ENCODE results near the gene ACKR4. TPM values are rescaled to one million over a fixed set of nuclear protein-coding genes. Genes with fewer than 3 reads are reported as not detected.
A peak's percentile ranks its signal among the peaks of the same experiment; 100 is the strongest.
"Not testable (repeated sequence)": the region's sequence is repeated elsewhere in the genome, so short reads cannot be mapped to it uniquely, and the experiment has no call there.

The ACKR4 gene
- total RNA-seq, 1 experiment from 2014 or later, result not detected

DNA sequence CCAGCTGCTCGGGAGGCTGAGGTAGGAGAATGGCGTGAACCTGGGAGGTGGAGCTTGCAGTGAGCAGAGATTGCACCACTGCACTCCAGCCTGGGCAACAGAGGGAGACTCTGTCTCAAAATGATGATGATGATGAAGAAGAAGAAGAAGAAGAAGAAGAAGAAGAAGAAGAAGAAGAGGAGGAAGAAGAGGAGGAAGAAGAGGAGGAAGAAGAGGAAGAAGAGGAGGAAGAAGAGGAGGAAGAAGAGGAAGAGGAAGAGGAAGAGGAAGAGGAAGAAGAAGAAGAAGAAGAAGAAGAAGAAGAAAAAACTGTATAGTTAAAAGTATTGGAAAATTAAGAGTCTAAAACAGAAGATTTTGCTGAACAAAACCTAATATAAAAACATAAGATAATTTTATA is 44.4 kb downstream of the ACKR4 start:
- H3K27ac Mint-ChIP-seq; H3K4me3 Mint-ChIP-seq; H3K4me1 Mint-ChIP-seq; H3K36me3 Mint-ChIP-seq; H3K9me3 Mint-ChIP-seq; ATAC-seq; H3K27me3 Mint-ChIP-seq (ENCODE audit: low read depth); POLR2A ChIA-PET; DNase-seq (ENCODE audit: low spot score): not testable (repeated sequence)
- CTCF ChIA-PET, result interaction anchor here (1.0 to 3.3 kb wide), 10 partner anchors 10 to 235 kb away, joined by 3 to 35 read pairs (median 5); partner anchors contain the start of genes ACAD11 and DNAJC13

DNA sequence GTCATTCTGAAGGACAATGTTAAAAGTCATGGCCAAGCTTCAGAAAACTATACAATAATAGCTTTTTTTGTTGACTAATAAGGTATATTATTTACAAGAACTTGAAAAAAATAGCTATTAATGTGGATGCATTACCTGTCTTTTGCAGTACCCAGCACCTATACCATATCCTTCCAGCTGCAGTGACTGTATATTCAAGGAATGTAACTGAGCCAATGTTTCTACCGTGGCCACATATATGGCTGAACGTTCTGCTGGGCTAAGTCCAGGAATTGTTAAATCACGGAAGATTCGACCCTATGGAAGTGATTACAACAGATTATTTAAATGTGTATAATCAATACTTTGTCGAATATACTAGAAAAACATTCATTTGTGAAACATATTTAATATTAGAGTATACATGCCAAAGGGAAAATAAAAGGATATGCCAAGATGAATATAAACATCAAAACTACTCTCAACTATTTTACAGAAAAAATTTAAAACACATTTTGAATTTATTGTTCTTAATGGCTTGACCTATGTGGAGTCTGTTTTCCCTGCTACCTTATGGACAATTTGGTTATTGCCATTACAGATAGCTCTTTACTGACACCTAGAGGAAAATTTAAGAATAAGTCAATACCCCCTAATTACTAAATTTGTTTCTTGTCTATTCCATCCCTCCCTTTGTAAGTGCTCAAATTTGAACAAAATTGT is 44.9 kb downstream of the ACKR4 start:
- Mint-ChIP-seq H3K4me1 (no peaks in the 10 kb centered on the region), H3K4me3 (no peak overlapping the region), H3K27ac (no peak overlapping the region), H3K9me3 (no peaks in the 10 kb centered on the region), H3K36me3 (no peaks in the 10 kb centered on the region; the same call in 1 of the 2 replicates), H3K27me3 (ENCODE audit: low read depth) (no peaks in the 10 kb centered on the region)
- ChIA-PET CTCF (interaction anchor here (0.6 to 3.3 kb wide), 18 partner anchors 10 to 285 kb away, joined by 3 to 35 read pairs (median 4); partner anchors contain the start of genes ACAD11, DNAJC13 and UBA5), POLR2A (no interaction called here)
- TF ChIP-seq, protein P1, sequence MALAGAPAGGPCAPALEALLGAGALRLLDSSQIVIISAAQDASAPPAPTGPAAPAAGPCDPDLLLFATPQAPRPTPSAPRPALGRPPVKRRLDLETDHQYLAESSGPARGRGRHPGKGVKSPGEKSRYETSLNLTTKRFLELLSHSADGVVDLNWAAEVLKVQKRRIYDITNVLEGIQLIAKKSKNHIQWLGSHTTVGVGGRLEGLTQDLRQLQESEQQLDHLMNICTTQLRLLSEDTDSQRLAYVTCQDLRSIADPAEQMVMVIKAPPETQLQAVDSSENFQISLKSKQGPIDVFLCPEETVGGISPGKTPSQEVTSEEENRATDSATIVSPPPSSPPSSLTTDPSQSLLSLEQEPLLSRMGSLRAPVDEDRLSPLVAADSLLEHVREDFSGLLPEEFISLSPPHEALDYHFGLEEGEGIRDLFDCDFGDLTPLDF (CRISPR knock-in tag; IDR thresholded peaks at IDR 0.05), result no peak
- TF ChIP-seq, protein P2, sequence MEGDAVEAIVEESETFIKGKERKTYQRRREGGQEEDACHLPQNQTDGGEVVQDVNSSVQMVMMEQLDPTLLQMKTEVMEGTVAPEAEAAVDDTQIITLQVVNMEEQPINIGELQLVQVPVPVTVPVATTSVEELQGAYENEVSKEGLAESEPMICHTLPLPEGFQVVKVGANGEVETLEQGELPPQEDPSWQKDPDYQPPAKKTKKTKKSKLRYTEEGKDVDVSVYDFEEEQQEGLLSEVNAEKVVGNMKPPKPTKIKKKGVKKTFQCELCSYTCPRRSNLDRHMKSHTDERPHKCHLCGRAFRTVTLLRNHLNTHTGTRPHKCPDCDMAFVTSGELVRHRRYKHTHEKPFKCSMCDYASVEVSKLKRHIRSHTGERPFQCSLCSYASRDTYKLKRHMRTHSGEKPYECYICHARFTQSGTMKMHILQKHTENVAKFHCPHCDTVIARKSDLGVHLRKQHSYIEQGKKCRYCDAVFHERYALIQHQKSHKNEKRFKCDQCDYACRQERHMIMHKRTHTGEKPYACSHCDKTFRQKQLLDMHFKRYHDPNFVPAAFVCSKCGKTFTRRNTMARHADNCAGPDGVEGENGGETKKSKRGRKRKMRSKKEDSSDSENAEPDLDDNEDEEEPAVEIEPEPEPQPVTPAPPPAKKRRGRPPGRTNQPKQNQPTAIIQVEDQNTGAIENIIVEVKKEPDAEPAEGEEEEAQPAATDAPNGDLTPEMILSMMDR (IDR thresholded peaks at IDR 0.05), result peak; percentile 52
- no peak for TF ChIP-seq ELF4 (CRISPR knock-in tag; IDR thresholded peaks at IDR 0.05; ENCODE audit: low read depth)
- no peak for DNase-seq (ENCODE audit: low spot score)
- peak; percentile 67; the same call in 1 of the 2 replicates for ATAC-seq

DNA sequence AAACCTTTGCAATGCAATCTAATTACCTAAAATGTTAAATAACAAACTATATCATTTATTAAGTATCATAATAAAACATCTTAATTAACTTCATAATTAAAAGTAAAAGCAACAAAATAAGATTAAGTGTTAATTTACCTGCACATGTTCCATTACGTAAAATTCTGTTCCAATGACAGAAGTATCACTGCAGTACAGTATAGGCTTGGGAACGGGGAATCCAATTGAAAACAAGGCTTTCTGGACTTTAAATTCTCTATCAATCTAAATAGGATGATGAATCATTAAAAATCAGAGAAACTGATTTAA is 45.4 kb downstream of the ACKR4 start:
- Mint-ChIP-seq H3K9me3 (no peaks in the 10 kb centered on the region), H3K27me3 (ENCODE audit: low read depth) (no peaks in the 10 kb centered on the region), H3K27ac (no peak overlapping the region), H3K4me3 (no peak overlapping the region), H3K36me3 (no peaks in the 10 kb centered on the region; the same call in 1 of the 2 replicates), H3K4me1 (no peaks in the 10 kb centered on the region)
- no peak for DNase-seq (ENCODE audit: low spot score)
- no peak for ATAC-seq
- TF ChIP-seq NR1H2 (CRISPR knock-in tag; IDR thresholded peaks at IDR 0.05), result no peak
- no peak for TF ChIP-seq ZNF219 (CRISPR knock-in tag; IDR thresholded peaks at IDR 0.05; ENCODE audit: borderline replicate concordance)
- TF ChIP-seq ESRRA (CRISPR knock-in tag; IDR thresholded peaks at IDR 0.05; ENCODE audit: borderline replicate concordance), result no peak
- TF ChIP-seq NFATC4 (CRISPR knock-in tag; IDR thresholded peaks at IDR 0.05), result no peak
- TF ChIP-seq, protein P3, sequence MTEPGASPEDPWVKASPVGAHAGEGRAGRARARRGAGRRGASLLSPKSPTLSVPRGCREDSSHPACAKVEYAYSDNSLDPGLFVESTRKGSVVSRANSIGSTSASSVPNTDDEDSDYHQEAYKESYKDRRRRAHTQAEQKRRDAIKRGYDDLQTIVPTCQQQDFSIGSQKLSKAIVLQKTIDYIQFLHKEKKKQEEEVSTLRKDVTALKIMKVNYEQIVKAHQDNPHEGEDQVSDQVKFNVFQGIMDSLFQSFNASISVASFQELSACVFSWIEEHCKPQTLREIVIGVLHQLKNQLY (CRISPR knock-in tag; IDR thresholded peaks at IDR 0.05), result no peak
- TF ChIP-seq, protein P4, sequence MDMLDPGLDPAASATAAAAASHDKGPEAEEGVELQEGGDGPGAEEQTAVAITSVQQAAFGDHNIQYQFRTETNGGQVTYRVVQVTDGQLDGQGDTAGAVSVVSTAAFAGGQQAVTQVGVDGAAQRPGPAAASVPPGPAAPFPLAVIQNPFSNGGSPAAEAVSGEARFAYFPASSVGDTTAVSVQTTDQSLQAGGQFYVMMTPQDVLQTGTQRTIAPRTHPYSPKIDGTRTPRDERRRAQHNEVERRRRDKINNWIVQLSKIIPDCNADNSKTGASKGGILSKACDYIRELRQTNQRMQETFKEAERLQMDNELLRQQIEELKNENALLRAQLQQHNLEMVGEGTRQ (CRISPR knock-in tag; IDR thresholded peaks at IDR 0.05), result no peak
- TF ChIP-seq, protein P5, sequence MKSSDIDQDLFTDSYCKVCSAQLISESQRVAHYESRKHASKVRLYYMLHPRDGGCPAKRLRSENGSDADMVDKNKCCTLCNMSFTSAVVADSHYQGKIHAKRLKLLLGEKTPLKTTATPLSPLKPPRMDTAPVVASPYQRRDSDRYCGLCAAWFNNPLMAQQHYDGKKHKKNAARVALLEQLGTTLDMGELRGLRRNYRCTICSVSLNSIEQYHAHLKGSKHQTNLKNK (CRISPR knock-in tag; IDR thresholded peaks at IDR 0.05), result no peak
- no peak for TF ChIP-seq TP53 (CRISPR knock-in tag; IDR thresholded peaks at IDR 0.05)
- no peak for TF ChIP-seq NFYB (CRISPR knock-in tag; conservative IDR thresholded peaks at IDR 0.05; ENCODE audit: low read depth)
- no peak for TF ChIP-seq FOXP1 (CRISPR knock-in tag; IDR thresholded peaks at IDR 0.05; ENCODE audit: borderline replicate concordance)
- TF ChIP-seq ZNF396 (CRISPR knock-in tag; IDR thresholded peaks at IDR 0.05; ENCODE audit: borderline replicate concordance), result no peak
- TF ChIP-seq, protein P6, sequence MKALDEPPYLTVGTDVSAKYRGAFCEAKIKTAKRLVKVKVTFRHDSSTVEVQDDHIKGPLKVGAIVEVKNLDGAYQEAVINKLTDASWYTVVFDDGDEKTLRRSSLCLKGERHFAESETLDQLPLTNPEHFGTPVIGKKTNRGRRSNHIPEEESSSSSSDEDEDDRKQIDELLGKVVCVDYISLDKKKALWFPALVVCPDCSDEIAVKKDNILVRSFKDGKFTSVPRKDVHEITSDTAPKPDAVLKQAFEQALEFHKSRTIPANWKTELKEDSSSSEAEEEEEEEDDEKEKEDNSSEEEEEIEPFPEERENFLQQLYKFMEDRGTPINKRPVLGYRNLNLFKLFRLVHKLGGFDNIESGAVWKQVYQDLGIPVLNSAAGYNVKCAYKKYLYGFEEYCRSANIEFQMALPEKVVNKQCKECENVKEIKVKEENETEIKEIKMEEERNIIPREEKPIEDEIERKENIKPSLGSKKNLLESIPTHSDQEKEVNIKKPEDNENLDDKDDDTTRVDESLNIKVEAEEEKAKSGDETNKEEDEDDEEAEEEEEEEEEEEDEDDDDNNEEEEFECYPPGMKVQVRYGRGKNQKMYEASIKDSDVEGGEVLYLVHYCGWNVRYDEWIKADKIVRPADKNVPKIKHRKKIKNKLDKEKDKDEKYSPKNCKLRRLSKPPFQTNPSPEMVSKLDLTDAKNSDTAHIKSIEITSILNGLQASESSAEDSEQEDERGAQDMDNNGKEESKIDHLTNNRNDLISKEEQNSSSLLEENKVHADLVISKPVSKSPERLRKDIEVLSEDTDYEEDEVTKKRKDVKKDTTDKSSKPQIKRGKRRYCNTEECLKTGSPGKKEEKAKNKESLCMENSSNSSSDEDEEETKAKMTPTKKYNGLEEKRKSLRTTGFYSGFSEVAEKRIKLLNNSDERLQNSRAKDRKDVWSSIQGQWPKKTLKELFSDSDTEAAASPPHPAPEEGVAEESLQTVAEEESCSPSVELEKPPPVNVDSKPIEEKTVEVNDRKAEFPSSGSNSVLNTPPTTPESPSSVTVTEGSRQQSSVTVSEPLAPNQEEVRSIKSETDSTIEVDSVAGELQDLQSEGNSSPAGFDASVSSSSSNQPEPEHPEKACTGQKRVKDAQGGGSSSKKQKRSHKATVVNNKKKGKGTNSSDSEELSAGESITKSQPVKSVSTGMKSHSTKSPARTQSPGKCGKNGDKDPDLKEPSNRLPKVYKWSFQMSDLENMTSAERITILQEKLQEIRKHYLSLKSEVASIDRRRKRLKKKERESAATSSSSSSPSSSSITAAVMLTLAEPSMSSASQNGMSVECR (CRISPR knock-in tag; IDR thresholded peaks at IDR 0.05; ENCODE audit: borderline replicate concordance), result no peak
- TF ChIP-seq GRHL2 (CRISPR knock-in tag; IDR thresholded peaks at IDR 0.05; ENCODE audit: insufficient replicate concordance, severe bottlenecking), result no peak
- no peak for TF ChIP-seq SMAD3 (CRISPR knock-in tag; IDR thresholded peaks at IDR 0.05; ENCODE audit: borderline replicate concordance)
- CTCF ChIA-PET, result interaction anchor here (0.6 to 3.3 kb wide), 17 partner anchors 11 to 285 kb away, joined by 3 to 35 read pairs (median 4); partner anchors contain the start of genes ACAD11, DNAJC13 and UBA5
- POLR2A ChIA-PET, result no interaction called here
